K562 (cell line): ENCODE measurements around the gene GCNT1. TPM values are rescaled to one million over a fixed set of nuclear protein-coding genes. Genes with fewer than 3 reads are reported as not detected.

ENCODE experiments used
- ATAC-seq: fragments of 200-7000 bp; cut with Tn5 transposase; 3 replicates; pipeline ENCODE4 v1.9.1; 2020; ENCODE audit warnings: moderate library complexity
- BruUV-seq: library from RNA; stranded (reverse); fragments of 400-500 nt; replicated peaks from 2 replicates; lab custom pipeline; 2021; lab: Mats Ljungman, UMichigan
- CTCF ChIA-PET: fragments of 300-600 bp; formaldehyde crosslinking; extraction: SDS; loops from one replicate; lab custom pipeline; 2021; ENCODE audit warnings: low intra/inter-chr PET ratio; lab: Yijun Ruan, JAX
- POLR2A ChIA-PET: fragments of 300-600, 350-650 bp; sonication (Branson Sonifier 250); formaldehyde crosslinking; extraction: SDS; loops from one replicate; lab custom pipeline; 2021; ENCODE audit warnings: antibody characterized with exemption, inconsistent platforms; lab: Yijun Ruan, JAX
- DNase-seq, 4 experiments: peaks; one replicate each; pipeline versions ENCODE4 v3.0.0 to v3.0.0-alpha.2; 2011 to 2018; ENCODE audit warnings: low spot score in 3 of 4, mixed read lengths in 3 of 4; ENCODE audit errors: extremely low read depth in 1 of 4
- FAIRE-seq: peaks from 2 replicates; lab custom pipeline; 2011; peaks lifted over from hg19 to GRCh38; lab: Jason Lieb, UNC
- H2AFZ ChIP-seq: 2 replicates; pipeline ENCODE4 v1.6.0; 2011; ENCODE audit warnings: low read depth, low read length, control low read depth, inconsistent platforms
- H3K27ac ChIP-seq: fragments of 200-600 bp; 3 replicates; pipeline ENCODE4 v1.8.0; 2011; ENCODE audit warnings: low read depth, mild to moderate bottlenecking, control low read depth, inconsistent platforms, low read length, moderate library complexity, mixed read lengths; ENCODE audit errors: extremely low read depth
- H3K27me3 ChIP-seq, 2 experiments: fragments of 300-600 bp in 1 of 2; 2 replicates in 1 of 2; 3 replicates in 1 of 2; pipeline versions ENCODE4 v1.6.0 to v1.8.0; 2011; ENCODE audit warnings: inconsistent platforms in 2 of 2, low read length in 2 of 2, mild to moderate bottlenecking in 1 of 2, mixed read lengths in 1 of 2, moderate library complexity in 1 of 2; ENCODE audit not compliant: control insufficient read depth in 2 of 2, insufficient read depth in 2 of 2
- H3K36me3 ChIP-seq: fragments of 300-600 bp; 3 replicates; pipeline ENCODE4 v1.8.0; 2011; ENCODE audit warnings: mild to moderate bottlenecking, low read length, inconsistent platforms; ENCODE audit not compliant: control insufficient read depth, insufficient read depth
- H3K4me1 ChIP-seq, 2 experiments: fragments of 200-600 bp in 1 of 2; replicated peaks in 1 of 2; 2 replicates in 1 of 2; 3 replicates in 1 of 2; pipeline versions ENCODE4 v1.5.1 to v1.8.0; 2011; ENCODE audit warnings: inconsistent platforms in 2 of 2, low read length in 2 of 2, mild to moderate bottlenecking in 1 of 2, mixed read lengths in 1 of 2, moderate library complexity in 1 of 2; ENCODE audit not compliant: control insufficient read depth in 2 of 2, insufficient read depth in 2 of 2
- H3K4me2 ChIP-seq: 2 replicates; pipeline ENCODE4 v1.6.1; 2011; ENCODE audit warnings: low read length, control low read depth, inconsistent platforms, mixed read lengths; ENCODE audit not compliant: insufficient read depth
- H3K4me3 ChIP-seq: fragments of 200-600 bp; sonication (generic), shearing (Covaris generic); 2 replicates; pipeline ENCODE4 v1.5.1; 2016; ENCODE audit warnings: control low read depth, inconsistent platforms
- H3K79me2 ChIP-seq: fragments of 200-600 bp; 3 replicates; pipeline ENCODE4 v1.8.0; 2011; ENCODE audit warnings: low read length, inconsistent platforms; ENCODE audit not compliant: control insufficient read depth, insufficient read depth
- H3K9ac ChIP-seq, 2 experiments: 2 replicates each; pipeline versions ENCODE4 v1.6.0 to v1.6.1; 2011; ENCODE audit warnings: low read depth in 2 of 2, low read length in 2 of 2, control low read depth in 1 of 2, inconsistent platforms in 1 of 2, mild to moderate bottlenecking in 1 of 2, mixed read lengths in 1 of 2; ENCODE audit not compliant: insufficient read depth in 1 of 2
- H3K9me1 ChIP-seq: one replicate; pipeline ENCODE4 v1.6.0; 2011; ENCODE audit warnings: inconsistent platforms, mild to moderate bottlenecking, low read length, moderate library complexity; ENCODE audit not compliant: control insufficient read depth, insufficient read depth
- H3K9me3 ChIP-seq: replicated peaks from 2 replicates; pipeline ENCODE4 v1.5.1; 2011; ENCODE audit warnings: low read depth, low read length, inconsistent platforms; ENCODE audit not compliant: control insufficient read depth, insufficient read depth
- H4K20me1 ChIP-seq: replicated peaks from 2 replicates; pipeline ENCODE4 v1.6.1; 2011; ENCODE audit warnings: low read length, inconsistent platforms, mixed read lengths; ENCODE audit not compliant: control insufficient read depth, insufficient read depth
- CBFB ChIP-seq: sonication (generic); formaldehyde crosslinking; IDR thresholded peaks from 2 replicates; pipeline ENCODE4 v1.4.0; 2020; ENCODE audit warnings: mild to moderate bottlenecking, missing genetic modification reagents
- EGR1 ChIP-seq: fragments of 450-650 bp; conservative IDR thresholded peaks from 2 replicates; pipeline ENCODE4 v1.6.1; 2017; ENCODE audit warnings: mild to moderate bottlenecking
- L3MBTL2 ChIP-seq: fragments of 450-650 bp; IDR thresholded peaks from 2 replicates; pipeline ENCODE4 v1.6.1; 2016; ENCODE audit warnings: mild to moderate bottlenecking, moderate library complexity
- REST ChIP-seq, 2 experiments: fragments of 450-650 bp; formaldehyde crosslinking in 1 of 2; IDR thresholded peaks; 2 replicates each; pipeline versions ENCODE4 v1.4.0 to v1.6.1; 2014 to 2020; ENCODE audit warnings: mild to moderate bottlenecking in 2 of 2, borderline replicate concordance in 1 of 2, low read depth in 1 of 2
- TEAD2 ChIP-seq: fragments of 450-650 bp; IDR thresholded peaks from 2 replicates; pipeline ENCODE4 v1.6.1; 2016; ENCODE audit warnings: missing genetic modification characterization, control low read depth, missing compliant biosample characterization
- ZNF124 ChIP-seq: sonication (generic); formaldehyde crosslinking; IDR thresholded peaks from 2 replicates; pipeline ENCODE4 v1.8.1; 2022; ENCODE audit warnings: missing genetic modification reagents
- ZNF239 ChIP-seq: fragments of 250-450 bp; sonication (Bioruptor Pico); IDR thresholded peaks from 2 replicates; pipeline ENCODE4 v1.4.0; 2020; ENCODE audit warnings: mild to moderate bottlenecking
- WGBS: fragments of 100-300 bp; shearing (Covaris generic); methylation state at CpG from one replicate; pipeline ENCODE4 v1.1.6; 2016; ENCODE audit warnings: low coverage, mixed read lengths; ENCODE audit not compliant: insufficient coverage; ENCODE audit errors: missing lambda C conversion rate; 5-methylcytosine and 5-hydroxymethylcytosine counted together
- in situ Hi-C: fragments of 300-500 bp; cut with MboI; formaldehyde crosslinking; loops from 4 replicates; pipeline ENCODE4 v1.15.0; 2018; ENCODE audit warnings: inconsistent platforms, mixed read lengths
- intact Hi-C: fragments of 100-400 bp; cut with micrococcal nuclease; formaldehyde crosslinking; loops from 2 replicates; pipeline ENCODE4 v1.14.2; 2022
- polyA plus RNA-seq, 8 experiments: library from polyadenylated mRNA; depleted of rRNA in 4 of 8; stranded (reverse) in 5 of 8; unstranded in 3 of 8; fragments of >200 nt; fragmentation: Nextera tagmentation in 2 of 8; fragmentation: Illumina TruSeq in 1 of 8; extraction: Ambion mirVana in 2 of 8; extraction: Trizol in 1 of 8; gene quantifications; 2 replicates each; pipeline versions ENCODE4 v1.2.1 to v1.2.3, GENCODE V29; 2011 to 2014; ENCODE audit warnings: inconsistent platforms in 1 of 8, missing spikeins in 1 of 8
- total RNA-seq, 7 experiments: library from RNA; depleted of rRNA in 6 of 7; stranded (reverse); fragments of >200 nt in 6 of 7; fragmentation: Illumina TruSeq in 2 of 7; extraction: Trizol in 2 of 7; gene quantifications; 2 replicates each; pipeline versions ENCODE4 v1.2.1 to v1.2.3, GENCODE V29; 2011 to 2021; ENCODE audit warnings: low replicate concordance in 1 of 7
- TF ChIP-seq, protein P1 (sequence below): IDR thresholded peaks from 2 replicates; pipeline ENCODE4 v1.6.1; 2012; ENCODE audit warnings: low read depth, low read length, improper control_type of control experiment, borderline replicate concordance
- TF ChIP-seq, protein P2 (sequence below): sonication (generic); formaldehyde crosslinking; IDR thresholded peaks from 2 replicates; pipeline ENCODE4 v1.8.0; 2022; ENCODE audit warnings: mild to moderate bottlenecking, missing genetic modification reagents, borderline replicate concordance

GCNT1 gene
- total and polyA plus RNA-seq, 9 of the 15 experiments (the other 6 are each of a cell fraction or from before 2014, with no cell fraction given): 0.01 to 0.71 (median 0.10) TPM

GRCh38 chr9:76519075-76519835 lies 60.3 kb downstream of the GCNT1 start:
- intact Hi-C loops (no loop called here), in situ Hi-C loops (no loop called here)
- 0% methylated on average over 8 of the region's 8 CpGs for WGBS
- FAIRE-seq: no peak
- no peak overlapping the region for H2AFZ ChIP-seq
- no peak overlapping the region for H3K27ac ChIP-seq
- DNase-seq: no peak
- H3K9me1 ChIP-seq: no peaks in the 10 kb centered on the region
- H3K36me3 ChIP-seq: no peaks in the 10 kb centered on the region
- H3K9ac ChIP-seq: no peak overlapping the region
- H3K9me3 ChIP-seq: no peaks in the 10 kb centered on the region
- POLR2A ChIA-PET: interaction anchor here (0.7 kb wide), 1 partner anchor 11 kb away, joined by 5 read pairs; no protein-coding TSS in a partner anchor
- no peaks in the 10 kb centered on the region for H4K20me1 ChIP-seq
- no peak overlapping the region for H3K4me3 ChIP-seq
- no peak for ATAC-seq
- no TSS peak for BruUV-seq
- peaks cover 0 to 7% of the 10 kb centered on the region in 2 experiments; a peak in 2 of 5 replicates for H3K4me1 ChIP-seq
- no peaks in the 10 kb centered on the region; a peak in 1 of 5 replicates for H3K27me3 ChIP-seq
- H3K4me2 ChIP-seq: no peak overlapping the region
- no peaks in the 10 kb centered on the region for H3K79me2 ChIP-seq
- CTCF ChIA-PET: no interaction called here
- TF ChIP-seq CBFB (CRISPR knock-in tag): no peak
- TF ChIP-seq EGR1: no peak
- no peak for TF ChIP-seq L3MBTL2
- TF ChIP-seq ZNF124 (CRISPR knock-in tag): no peak
- no peak for TF ChIP-seq TEAD2 (tag)
- TF ChIP-seq, protein P1, sequence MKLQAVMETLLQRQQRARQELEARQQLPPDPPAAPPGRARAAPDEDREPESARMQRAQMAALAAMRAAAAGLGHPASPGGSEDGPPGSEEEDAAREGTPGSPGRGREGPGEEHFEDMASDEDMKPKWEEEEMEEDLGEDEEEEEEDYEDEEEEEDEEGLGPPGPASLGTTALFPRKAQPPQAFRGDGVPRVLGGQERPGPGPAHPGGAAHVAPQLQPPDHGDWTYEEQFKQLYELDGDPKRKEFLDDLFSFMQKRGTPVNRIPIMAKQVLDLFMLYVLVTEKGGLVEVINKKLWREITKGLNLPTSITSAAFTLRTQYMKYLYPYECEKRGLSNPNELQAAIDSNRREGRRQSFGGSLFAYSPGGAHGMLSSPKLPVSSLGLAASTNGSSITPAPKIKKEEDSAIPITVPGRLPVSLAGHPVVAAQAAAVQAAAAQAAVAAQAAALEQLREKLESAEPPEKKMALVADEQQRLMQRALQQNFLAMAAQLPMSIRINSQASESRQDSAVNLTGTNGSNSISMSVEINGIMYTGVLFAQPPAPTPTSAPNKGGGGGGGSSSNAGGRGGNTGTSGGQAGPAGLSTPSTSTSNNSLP: no peak
- TF ChIP-seq, protein P2, sequence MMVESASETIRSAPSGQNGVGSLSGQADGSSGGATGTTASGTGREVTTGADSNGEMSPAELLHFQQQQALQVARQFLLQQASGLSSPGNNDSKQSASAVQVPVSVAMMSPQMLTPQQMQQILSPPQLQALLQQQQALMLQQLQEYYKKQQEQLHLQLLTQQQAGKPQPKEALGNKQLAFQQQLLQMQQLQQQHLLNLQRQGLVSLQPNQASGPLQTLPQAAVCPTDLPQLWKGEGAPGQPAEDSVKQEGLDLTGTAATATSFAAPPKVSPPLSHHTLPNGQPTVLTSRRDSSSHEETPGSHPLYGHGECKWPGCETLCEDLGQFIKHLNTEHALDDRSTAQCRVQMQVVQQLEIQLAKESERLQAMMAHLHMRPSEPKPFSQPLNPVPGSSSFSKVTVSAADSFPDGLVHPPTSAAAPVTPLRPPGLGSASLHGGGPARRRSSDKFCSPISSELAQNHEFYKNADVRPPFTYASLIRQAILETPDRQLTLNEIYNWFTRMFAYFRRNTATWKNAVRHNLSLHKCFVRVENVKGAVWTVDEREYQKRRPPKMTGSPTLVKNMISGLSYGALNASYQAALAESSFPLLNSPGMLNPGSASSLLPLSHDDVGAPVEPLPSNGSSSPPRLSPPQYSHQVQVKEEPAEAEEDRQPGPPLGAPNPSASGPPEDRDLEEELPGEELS: no peak
- TF ChIP-seq ZNF239 (CRISPR knock-in tag): no peak
- no peak for TF ChIP-seq REST (IDR thresholded peaks at IDR 0.05; ENCODE audit: borderline replicate concordance)
- no peak for TF ChIP-seq REST (CRISPR knock-in tag; IDR thresholded peaks at IDR 0.05; ENCODE audit: low read depth)
